Right lung (tissue), 5 donors: ENCODE results near the gene HMG20A. TPM values are rescaled to one million over a fixed set of nuclear protein-coding genes. Genes with fewer than 3 reads are reported as not detected.
"Not testable (repeated sequence)": the region's sequence is repeated elsewhere in the genome, so short reads cannot be mapped to it uniquely, and the experiment has no call there.

Experiments used
- DNase-seq, 2 donors: peaks; one replicate each; pipeline ENCODE4 v3.0.0-alpha.2; 2013
- polyA plus RNA-seq, 5 donors: library from polyadenylated mRNA; unstranded; fragments of 120-200 nt; gene quantifications; one replicate each; pipeline versions ENCODE4 v1.2.1 to v1.2.3, GENCODE V29; 2013; ENCODE audit warnings: inconsistent platforms in 1 of 5, low replicate concordance in 1 of 5; ENCODE audit not compliant: insufficient read length in 5 of 5, insufficient read depth in 1 of 5

HMG20A gene
- polyA plus RNA-seq, 5 donors: 55.9 to 94.7 (median 79.0) TPM

GRCh38 chr15:77402740-77403379 lies 17.8 kb upstream of the HMG20A start:
- DNase-seq: no peak

- not testable (repeated sequence) for DNase-seq
These were observed 14.4 kb upstream of the HMG20A start for GRCh38 chr15:77406173-77406759.

- no peak for DNase-seq
These were observed 13.8 kb upstream of the HMG20A start for GRCh38 chr15:77406846-77407245.

GRCh38 chr15:77409259-77410156 lies 11.2 kb upstream of the HMG20A start:
- DNase-seq: no peak

- DNase-seq: not testable (repeated sequence)
These were observed 10.6 kb upstream of the HMG20A start for GRCh38 chr15:77410157-77410500.

- DNase-seq: no peak
These were observed 9.7 kb upstream of the HMG20A start for GRCh38 chr15:77410701-77411618.

GRCh38 chr15:77411619-77411976 lies 9.1 kb upstream of the HMG20A start:
- DNase-seq: no peak

GRCh38 chr15:77412972-77413698 lies 7.6 kb upstream of the HMG20A start:
- no peak for DNase-seq

- DNase-seq: no peak
These were observed 6.9 kb upstream of the HMG20A start for GRCh38 chr15:77413699-77414349.

- no peak for DNase-seq
These were observed 5.8 kb upstream of the HMG20A start for GRCh38 chr15:77414789-77415442.

GRCh38 chr15:77415450-77416147 lies 5.1 kb upstream of the HMG20A start:
- no peak for DNase-seq

GRCh38 chr15:77416148-77416455 lies 4.6 kb upstream of the HMG20A start:
- DNase-seq: peak in 1 of 2 donors; percentile 36

- DNase-seq: no peak
These were observed 3.7 kb upstream of the HMG20A start for GRCh38 chr15:77416954-77417353.

GRCh38 chr15:77417602-77418001 lies 3.1 kb upstream of the HMG20A start:
- DNase-seq: no peak

GRCh38 chr15:77418391-77418965 lies 2.2 kb upstream of the HMG20A start:
- no peak for DNase-seq

- DNase-seq: peak; percentile 45 to 54
These were observed 1.5 kb upstream of the HMG20A start for GRCh38 chr15:77418966-77419835.

- peak; percentile 99 for DNase-seq
These were observed 665 bp upstream of the HMG20A start, which contains the start of gene PEAK1 for GRCh38 chr15:77419836-77420609. Gene PEAK1 (minus strand): TSS chr15:77420104. CDS start chr15:77181926, 238,178 bp downstream.
